Glomerular visceral epithelial cell (primary cell): ENCODE measurements around the gene ANXA11.

Experiments
- DNase-seq: peaks from one replicate; pipeline ENCODE4 v3.0.0-alpha.2; 2016; ENCODE audit errors: extremely low spot score

ANXA11 gene

GRCh38 chr10:80188713-80189112 lies 16.6 kb downstream of the ANXA11 start:
- DNase-seq: no peak

- no peak for DNase-seq
Observed at GRCh38 chr10:80187465-80188409, 17.6 kb downstream of the ANXA11 start.

GRCh38 chr10:80187060-80187459 lies 18.3 kb downstream of the ANXA11 start:
- no peak for DNase-seq

GRCh38 chr10:80186364-80187012 lies 18.8 kb downstream of the ANXA11 start:
- no peak for DNase-seq

- no peak for DNase-seq
Observed at GRCh38 chr10:80185578-80186299, 19.6 kb downstream of the ANXA11 start.

- no peak for DNase-seq
Observed at GRCh38 chr10:80184291-80184690, 21.0 kb downstream of the ANXA11 start.

GRCh38 chr10:80183436-80183835 lies 21.9 kb downstream of the ANXA11 start:
- DNase-seq: no peak

- DNase-seq: no peak
Observed at GRCh38 chr10:80182986-80183385, 22.4 kb downstream of the ANXA11 start.

- no peak for DNase-seq
Observed at GRCh38 chr10:80177781-80178636, 27.3 kb downstream of the ANXA11 start.

GRCh38 chr10:80176526-80176925 lies 28.8 kb downstream of the ANXA11 start:
- no peak for DNase-seq

- DNase-seq: no peak
Observed at GRCh38 chr10:80174641-80175395, 30.5 kb downstream of the ANXA11 start.

GRCh38 chr10:80173466-80173865 lies 31.9 kb downstream of the ANXA11 start:
- DNase-seq: no peak

GRCh38 chr10:80172896-80173295 lies 32.4 kb downstream of the ANXA11 start:
- DNase-seq: no peak

GRCh38 chr10:80171248-80171660 lies 34.1 kb downstream of the ANXA11 start:
- DNase-seq: no peak

- DNase-seq: no peak
Observed at GRCh38 chr10:80170641-80171040, 34.7 kb downstream of the ANXA11 start.

GRCh38 chr10:80170026-80170425 lies 35.3 kb downstream of the ANXA11 start:
- no peak for DNase-seq

- DNase-seq: no peak
Observed at GRCh38 chr10:80168679-80169380, 36.5 kb downstream of the ANXA11 start.

GRCh38 chr10:80168162-80168511 lies 37.2 kb downstream of the ANXA11 start:
- DNase-seq: no peak

GRCh38 chr10:80167471-80168161 lies 37.7 kb downstream of the ANXA11 start:
- DNase-seq: no peak
